Measurements from ENCODE around the gene HELT.
"Not testable (repeated sequence)": the region's sequence is repeated elsewhere in the genome, so short reads cannot be mapped to it uniquely, and the experiment has no call there.

Gene HELT

GRCh38 chr4:185018834-185019455 is 655 bp downstream of the HELT start:
- H3K27ac Mint-ChIP-seq, result no peak overlapping the region
- no peak for ATAC-seq
- no peaks in the 10 kb centered on the region for H3K9me3 Mint-ChIP-seq
- no peak for DNase-seq (ENCODE audit: low spot score in 2 of 2)
- no peak overlapping the region for H3K4me3 Mint-ChIP-seq
- no peaks in the 10 kb centered on the region for H3K36me3 Mint-ChIP-seq
- peaks cover 14% of the 10 kb centered on the region for H3K4me1 Mint-ChIP-seq

GRCh38 chr4:185019456-185020292 is 1.4 kb downstream of the HELT start:
- DNase-seq (ENCODE audit: low spot score in 2 of 2), result no peak
- Mint-ChIP-seq H3K36me3 (no peaks in the 10 kb centered on the region), H3K4me1 (peaks cover 14% of the 10 kb centered on the region), H3K27ac (no peak overlapping the region), H3K9me3 (no peaks in the 10 kb centered on the region), H3K4me3 (no peak overlapping the region)
- ATAC-seq, result no peak

GRCh38 chr4:185020293-185020808 is 2.1 kb downstream of the HELT start:
- Mint-ChIP-seq H3K9me3 (no peaks in the 10 kb centered on the region), H3K4me1 (peaks cover 14% of the 10 kb centered on the region), H3K4me3 (no peak overlapping the region), H3K27ac (no peak overlapping the region), H3K36me3 (no peaks in the 10 kb centered on the region)
- ATAC-seq, result peak; percentile 17
- no peak for DNase-seq (ENCODE audit: low spot score in 2 of 2)

DNA sequence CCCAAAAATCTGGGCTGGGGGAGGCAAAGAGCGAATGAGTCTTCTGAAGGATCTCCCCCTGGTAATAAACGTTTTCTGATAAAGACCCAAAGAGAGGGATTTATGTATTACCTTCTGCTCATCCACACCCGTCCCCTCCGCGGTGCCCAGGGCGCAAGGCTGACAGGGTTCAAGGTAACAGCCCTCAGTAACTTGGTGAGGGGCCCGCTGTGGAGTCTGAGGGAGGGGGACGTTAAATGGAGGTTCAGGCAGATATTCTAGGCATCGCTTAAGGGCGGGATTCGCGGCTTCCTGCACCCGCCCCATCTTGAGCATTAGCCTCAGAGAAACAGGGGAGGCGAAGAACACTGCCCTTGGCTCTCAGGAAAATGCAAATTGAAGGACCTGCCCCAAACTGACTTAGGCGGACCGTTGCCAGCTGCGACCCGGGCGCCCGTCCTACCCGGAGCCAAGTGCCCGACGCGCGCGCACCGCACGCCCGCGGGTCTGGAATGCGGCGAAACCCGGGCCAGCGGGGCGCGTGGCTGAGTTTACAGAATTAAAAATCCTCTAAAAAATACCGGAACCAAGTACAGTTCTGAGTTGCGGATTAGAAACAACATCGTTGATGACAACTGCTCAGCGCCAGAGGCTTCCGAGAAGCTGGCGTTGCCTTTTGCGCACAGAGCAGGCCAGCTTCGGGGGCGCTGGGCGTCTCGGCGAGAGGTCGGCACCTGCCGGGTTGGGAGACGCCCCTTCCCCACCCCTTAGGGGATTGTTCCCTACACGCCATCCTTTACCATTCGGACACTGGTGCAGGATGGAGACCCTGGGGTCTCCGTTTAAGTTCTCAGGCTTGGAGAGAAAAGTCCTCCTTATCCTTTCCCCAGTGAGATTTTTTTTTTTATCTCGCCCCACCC is 2.8 kb downstream of the HELT start:
- Mint-ChIP-seq H3K9me3 (no peaks in the 10 kb centered on the region), H3K4me1 (peaks cover 14% of the 10 kb centered on the region), H3K27ac (no peak overlapping the region), H3K36me3 (no peaks in the 10 kb centered on the region), H3K4me3 (no peak overlapping the region)
- ATAC-seq (no peak), DNase-seq (ENCODE audit: low spot score in 2 of 2) (no peak)

DNA sequence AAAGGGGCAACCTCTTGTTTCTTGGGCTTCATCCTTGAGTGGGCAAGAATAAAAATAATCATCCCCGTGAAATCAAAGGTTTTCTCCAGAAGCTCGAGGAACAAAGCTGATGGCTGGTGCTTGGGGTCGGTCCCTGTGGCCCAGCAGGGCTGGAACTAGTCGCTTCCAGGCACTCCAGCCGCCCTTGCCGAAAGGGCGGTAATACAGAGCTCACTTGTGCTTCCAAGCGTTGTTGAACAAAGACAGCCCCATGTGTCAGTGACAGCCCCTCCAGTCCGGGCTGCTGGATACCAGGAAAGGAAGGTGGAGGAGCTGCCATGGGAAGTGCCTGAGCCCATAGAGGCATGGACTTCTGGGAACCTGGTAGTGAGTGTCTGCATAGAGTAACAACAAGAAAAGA is 5.2 kb downstream of the HELT start:
- Mint-ChIP-seq H3K9me3 (no peaks in the 10 kb centered on the region), H3K36me3 (no peaks in the 10 kb centered on the region), H3K27ac (no peak overlapping the region), H3K4me1 (peaks cover 8% of the 10 kb centered on the region), H3K4me3 (no peak overlapping the region)
- ATAC-seq, result no peak
- DNase-seq (ENCODE audit: low spot score in 2 of 2), result no peak

DNA sequence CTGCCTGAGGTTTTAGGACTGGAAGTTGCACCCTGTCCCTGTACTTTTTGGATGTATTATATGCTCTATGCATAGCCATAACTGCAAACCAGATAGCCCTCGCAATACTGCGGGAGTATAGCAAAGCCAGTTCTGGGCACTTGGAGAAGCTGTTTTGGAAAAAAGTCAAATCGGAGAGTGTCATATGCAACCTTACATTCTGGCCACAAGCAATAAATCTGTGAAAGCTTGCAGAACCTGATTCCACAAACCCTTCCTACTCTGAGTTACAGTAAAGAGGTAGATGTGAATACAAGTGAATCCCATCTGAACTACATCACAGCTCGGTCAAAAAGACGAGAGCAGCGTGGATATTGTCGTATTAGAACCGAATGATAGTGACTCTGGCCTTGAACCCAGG is 10.3 kb downstream of the HELT start:
- no peak for ATAC-seq
- no peak overlapping the region for H3K27ac Mint-ChIP-seq
- no peak for DNase-seq (ENCODE audit: low spot score in 2 of 2)
- H3K9me3 Mint-ChIP-seq, result no peaks in the 10 kb centered on the region
- H3K36me3 Mint-ChIP-seq, result no peaks in the 10 kb centered on the region
- H3K4me3 Mint-ChIP-seq, result no peak overlapping the region
- H3K4me1 Mint-ChIP-seq, result no peaks in the 10 kb centered on the region

DNA sequence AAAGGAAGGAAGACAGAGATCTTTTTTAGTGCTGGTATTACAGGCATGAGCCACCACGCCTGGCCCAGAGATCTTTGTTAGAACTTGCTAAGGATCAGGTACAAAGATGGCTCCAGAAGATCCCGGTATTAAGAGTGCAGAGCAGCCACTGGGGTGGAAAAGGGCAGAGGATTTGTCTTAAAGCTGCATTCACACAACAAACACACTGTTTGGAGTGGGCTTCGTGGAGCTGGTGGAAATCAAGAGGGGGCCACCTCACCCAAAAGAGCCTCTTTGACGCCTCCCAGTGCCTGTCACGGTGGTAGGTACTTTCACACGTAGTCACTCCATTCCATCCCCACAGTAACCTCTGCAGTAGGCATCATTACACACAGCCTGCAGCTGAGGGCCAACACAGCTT is 13.3 kb downstream of the HELT start:
- ATAC-seq, result no peak
- Mint-ChIP-seq H3K4me1 (no peaks in the 10 kb centered on the region), H3K27ac (no peak overlapping the region), H3K4me3 (no peak overlapping the region), H3K9me3 (no peaks in the 10 kb centered on the region), H3K36me3 (no peaks in the 10 kb centered on the region)
- DNase-seq (ENCODE audit: low spot score in 2 of 2), result no peak

DNA sequence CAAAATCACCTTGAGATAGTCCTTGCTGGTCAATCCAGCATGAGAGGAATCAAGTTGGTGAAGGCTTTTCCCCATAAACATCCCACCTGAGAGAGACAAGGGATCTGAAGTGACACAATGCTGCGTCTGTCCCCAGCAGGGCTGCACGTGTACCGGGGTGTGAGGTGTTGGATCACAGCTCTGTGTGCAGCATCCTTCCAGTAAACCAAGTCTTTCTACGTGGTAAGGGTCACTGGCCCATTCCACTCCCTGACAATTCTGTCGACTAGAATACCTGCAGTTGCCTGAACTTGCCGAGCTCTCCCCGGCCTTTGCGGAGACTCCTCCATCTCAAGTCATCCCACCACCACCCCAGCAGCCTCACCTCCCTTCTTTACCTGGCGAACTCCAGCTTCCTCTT is 14.8 kb downstream of the HELT start:
- Mint-ChIP-seq H3K27ac (no peak overlapping the region), H3K9me3 (no peaks in the 10 kb centered on the region), H3K4me3 (no peak overlapping the region), H3K36me3 (no peaks in the 10 kb centered on the region), H3K4me1 (no peaks in the 10 kb centered on the region)
- ATAC-seq (no peak), DNase-seq (ENCODE audit: low spot score in 2 of 2) (no peak)

DNA sequence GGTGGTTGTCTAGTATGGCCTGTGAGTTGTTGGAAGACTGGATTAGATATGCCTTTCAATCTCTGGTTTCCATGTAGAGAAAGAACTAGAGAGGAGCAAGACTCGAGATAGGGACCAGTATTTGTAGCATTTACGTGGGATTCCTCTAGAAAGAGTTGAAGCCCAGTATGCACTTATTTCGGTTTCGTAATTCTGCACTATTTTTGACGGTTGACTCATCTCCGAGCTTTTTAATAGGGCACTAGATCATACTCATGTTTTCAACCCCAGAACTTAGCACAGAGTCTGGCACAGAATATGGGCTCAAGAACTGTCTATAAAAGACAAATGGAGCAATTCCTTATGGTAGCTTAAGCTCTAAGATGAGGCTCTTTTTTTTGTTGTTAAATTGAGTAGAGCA is 15.7 kb downstream of the HELT start:
- H3K4me1 Mint-ChIP-seq, result no peaks in the 10 kb centered on the region
- DNase-seq (ENCODE audit: low spot score in 2 of 2) (no peak), ATAC-seq (no peak)
- no peaks in the 10 kb centered on the region for H3K36me3 Mint-ChIP-seq
- H3K9me3 Mint-ChIP-seq, result no peaks in the 10 kb centered on the region
- no peak overlapping the region for H3K27ac Mint-ChIP-seq
- no peak overlapping the region for H3K4me3 Mint-ChIP-seq

GRCh38 chr4:185035284-185035683 is 17.0 kb downstream of the HELT start:
- DNase-seq (ENCODE audit: low spot score in 2 of 2), result no peak
- no peak overlapping the region for H3K4me3 Mint-ChIP-seq
- H3K9me3 Mint-ChIP-seq, result no peaks in the 10 kb centered on the region

DNA sequence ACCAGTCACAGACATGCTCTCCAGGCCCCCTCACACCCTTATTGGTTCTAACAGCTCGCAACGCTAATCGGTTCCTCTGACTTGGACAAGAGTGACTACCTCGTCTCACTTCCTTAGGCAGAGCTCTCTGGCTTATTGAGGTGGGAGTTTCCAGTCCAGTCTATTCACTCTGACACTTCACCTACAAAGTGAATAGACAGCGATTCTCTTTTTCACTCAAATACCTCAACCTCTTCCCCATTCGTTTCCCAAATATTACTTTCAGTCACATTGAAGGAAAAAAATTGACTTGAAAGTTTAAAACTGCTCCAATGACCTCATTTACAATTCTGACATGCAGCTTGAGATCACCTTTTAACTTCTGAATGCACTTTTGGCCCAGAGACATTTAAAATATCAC is 17.7 kb downstream of the HELT start:
- no peak overlapping the region for H3K27ac Mint-ChIP-seq

More at GRCh38 chr4:185035284-185035683, 17.0 kb downstream of the HELT start:
- no peak for ATAC-seq
- no peaks in the 10 kb centered on the region for H3K36me3 Mint-ChIP-seq
- no peak overlapping the region for H3K27ac Mint-ChIP-seq
- peaks cover 8% of the 10 kb centered on the region for H3K4me1 Mint-ChIP-seq

GRCh38 chr4:185036842-185037241 is 18.6 kb downstream of the HELT start:
- Mint-ChIP-seq H3K9me3 (no peaks in the 10 kb centered on the region), H3K4me3 (no peak overlapping the region), H3K4me1 (peaks cover 8% of the 10 kb centered on the region), H3K27ac (no peak overlapping the region), H3K36me3 (no peaks in the 10 kb centered on the region)
- DNase-seq (ENCODE audit: low spot score in 2 of 2) (no peak), ATAC-seq (no peak)

More for the DNA sequence above, 17.7 kb downstream of the HELT start:
- H3K36me3 Mint-ChIP-seq, result no peaks in the 10 kb centered on the region
- no peak for ATAC-seq
- no peak overlapping the region for H3K4me3 Mint-ChIP-seq
- H3K4me1 Mint-ChIP-seq, result peaks cover 8% of the 10 kb centered on the region
- DNase-seq (ENCODE audit: low spot score in 2 of 2), result no peak
- H3K9me3 Mint-ChIP-seq, result no peaks in the 10 kb centered on the region

- Mint-ChIP-seq H3K36me3 (no peaks in the 10 kb centered on the region), H3K9me3 (no peaks in the 10 kb centered on the region), H3K4me3 (peak overlapping the region; percentile 23), H3K27ac (no peak overlapping the region), H3K4me1 (peaks cover 8% of the 10 kb centered on the region)
- DNase-seq (ENCODE audit: low spot score in 2 of 2) (peak; percentile 27 to 68), ATAC-seq (peak; percentile 71)
Observed at GRCh38 chr4:185039508-185040273, 21.4 kb downstream of the HELT start.

DNA sequence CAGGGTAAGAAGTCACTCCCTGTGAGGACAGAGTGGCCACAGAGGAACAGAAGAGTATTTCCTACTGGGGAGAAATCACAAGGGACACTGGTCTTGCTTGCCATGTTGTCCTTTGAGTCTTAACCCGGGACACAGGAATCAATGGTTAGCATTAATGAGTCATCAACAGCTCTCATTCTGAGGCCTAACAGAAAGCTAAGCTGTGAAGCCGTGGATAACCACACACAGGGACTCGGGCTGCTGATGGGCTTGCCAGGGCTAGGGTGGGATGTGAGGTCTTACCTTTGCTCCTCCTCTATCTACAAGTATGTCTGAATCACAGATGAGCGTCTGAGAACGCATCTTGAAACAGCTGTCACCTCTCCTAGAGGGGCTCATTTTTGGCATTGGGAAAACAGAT is 22.2 kb downstream of the HELT start:
- peak; percentile 62 for ATAC-seq
- Mint-ChIP-seq H3K4me3 (no peak overlapping the region), H3K36me3 (no peaks in the 10 kb centered on the region), H3K4me1 (peaks cover 8% of the 10 kb centered on the region), H3K9me3 (no peaks in the 10 kb centered on the region), H3K27ac (no peak overlapping the region)
- no peak for DNase-seq (ENCODE audit: low spot score in 2 of 2)

DNA sequence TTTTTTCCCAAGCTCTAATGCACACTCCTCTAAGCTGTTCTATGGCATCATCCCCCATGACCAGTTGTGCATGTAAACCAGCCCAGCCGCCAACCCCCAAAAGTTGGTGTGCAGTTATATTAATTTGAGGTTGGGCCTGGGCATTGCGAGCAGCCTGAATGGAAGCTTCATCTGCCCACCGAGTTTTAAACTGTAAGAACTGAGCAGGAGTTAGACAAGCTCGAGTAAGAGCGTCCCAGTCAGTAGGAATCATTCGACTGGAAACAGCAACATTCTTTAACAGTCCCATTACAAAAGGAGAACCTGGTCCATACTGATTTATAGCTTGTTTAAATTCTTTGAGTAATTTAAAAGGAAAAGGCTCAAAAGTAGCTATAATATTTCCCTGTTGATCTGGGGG is 32.0 kb downstream of the HELT start:
- H3K9me3 Mint-ChIP-seq; H3K27ac Mint-ChIP-seq; H3K4me3 Mint-ChIP-seq; H3K4me1 Mint-ChIP-seq; DNase-seq (ENCODE audit: low spot score in 2 of 2); ATAC-seq; H3K36me3 Mint-ChIP-seq: not testable (repeated sequence)
